HEK293T (cell line): ENCODE data around the gene HBB.

ENCODE experiments used
- CTCF ChIA-PET: fragments of 350-600 bp; formaldehyde crosslinking; extraction: SDS; loops from one replicate; lab custom pipeline; 2021; ENCODE audit warnings: antibody characterized with exemption, inconsistent platforms; lab: Yijun Ruan, JAX
- POLR2A ChIA-PET: fragments of 350-600 bp; formaldehyde crosslinking; extraction: SDS; loops from one replicate; lab custom pipeline; 2020; ENCODE audit warnings: antibody characterized with exemption, inconsistent platforms; lab: Yijun Ruan, JAX
- DNase-seq: peaks from one replicate; pipeline ENCODE4 v3.0.0; 2012; ENCODE audit warnings: mixed read lengths; ENCODE audit errors: extremely low spot score
- ARNT ChIP-seq: fragments of 450-650 bp; IDR thresholded peaks from 2 replicates; pipeline ENCODE4 v1.6.1; 2017; ENCODE audit warnings: mild to moderate bottlenecking
- BHLHE40 ChIP-seq: fragments of 450-650 bp; IDR thresholded peaks from 2 replicates; pipeline ENCODE4 v1.6.1; 2016; ENCODE audit warnings: mild to moderate bottlenecking, moderate library complexity, borderline replicate concordance
- CTBP1 ChIP-seq: fragments of 450-650 bp; IDR thresholded peaks from 2 replicates; pipeline ENCODE4 v1.6.1; 2016; ENCODE audit warnings: borderline replicate concordance
- ELF4 ChIP-seq: fragments of 450-650 bp; IDR thresholded peaks from 2 replicates; pipeline ENCODE4 v1.6.1; 2017; ENCODE audit warnings: antibody characterized with exemption
- FOXA1 ChIP-seq: fragments of 450-650 bp; IDR thresholded peaks from 2 replicates; pipeline ENCODE4 v1.6.1; 2016; ENCODE audit warnings: mild to moderate bottlenecking
- FOXK2 ChIP-seq: fragments of 450-650 bp; IDR thresholded peaks from 2 replicates; pipeline ENCODE4 v1.6.1; 2016; ENCODE audit warnings: mild to moderate bottlenecking
- FOXM1 ChIP-seq: fragments of 450-650 bp; IDR thresholded peaks from 2 replicates; pipeline ENCODE4 v1.6.1; 2017; ENCODE audit warnings: mild to moderate bottlenecking, borderline replicate concordance
- HDGF ChIP-seq: fragments of 450-650 bp; IDR thresholded peaks from 2 replicates; pipeline ENCODE4 v1.6.1; 2017; ENCODE audit warnings: antibody characterized with exemption, borderline replicate concordance
- L3MBTL2 ChIP-seq: fragments of 450-650 bp; conservative IDR thresholded peaks from 2 replicates; pipeline ENCODE4 v1.6.1; 2016; ENCODE audit warnings: mild to moderate bottlenecking
- LEF1 ChIP-seq: fragments of 450-650 bp; IDR thresholded peaks from 2 replicates; pipeline ENCODE4 v1.6.1; 2017; ENCODE audit warnings: mild to moderate bottlenecking, borderline replicate concordance
- NFRKB ChIP-seq: fragments of 450-650 bp; IDR thresholded peaks from 2 replicates; pipeline ENCODE4 v1.6.1; 2016; ENCODE audit warnings: mild to moderate bottlenecking, moderate library complexity
- SP1 ChIP-seq: fragments of 450-650 bp; IDR thresholded peaks from 2 replicates; pipeline ENCODE4 v1.6.1; 2017
- SUZ12 ChIP-seq: fragments of 450-650 bp; IDR thresholded peaks from 2 replicates; pipeline ENCODE4 v1.6.1; 2016; ENCODE audit warnings: mild to moderate bottlenecking
- TARDBP ChIP-seq: fragments of 450-650 bp; IDR thresholded peaks from 2 replicates; pipeline ENCODE4 v1.6.1; 2016
- ZNF384 ChIP-seq: fragments of 450-650 bp; IDR thresholded peaks from 2 replicates; pipeline ENCODE4 v1.6.1; 2016
- TF ChIP-seq, protein P1 (sequence below): fragments of 450-650 bp; IDR thresholded peaks from 2 replicates; pipeline ENCODE4 v1.6.1; 2016

The HBB gene

DNA sequence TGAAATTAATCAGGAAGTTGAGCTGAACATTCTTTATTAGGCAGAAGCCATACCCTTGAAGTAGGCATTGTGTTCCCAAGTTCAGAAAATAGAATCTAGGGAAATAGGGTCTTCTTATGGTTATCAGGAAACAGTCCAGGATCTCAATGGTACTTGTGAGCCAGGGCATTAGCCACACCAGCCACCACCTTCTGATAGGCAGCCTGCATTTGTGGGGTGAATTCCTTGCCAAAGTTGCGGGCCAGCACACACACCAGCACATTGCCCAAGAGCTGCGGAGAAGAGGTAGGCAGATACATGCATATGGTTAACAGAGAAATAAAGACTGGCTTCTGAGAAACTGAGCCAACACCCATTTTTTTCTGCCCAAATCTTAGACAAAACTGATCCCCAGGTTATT is 6.0 kb upstream of the HBB start:
- no peak for DNase-seq
- ChIA-PET CTCF (no interaction called here), POLR2A (no interaction called here)
- no peak for TF ChIP-seq HDGF

DNA sequence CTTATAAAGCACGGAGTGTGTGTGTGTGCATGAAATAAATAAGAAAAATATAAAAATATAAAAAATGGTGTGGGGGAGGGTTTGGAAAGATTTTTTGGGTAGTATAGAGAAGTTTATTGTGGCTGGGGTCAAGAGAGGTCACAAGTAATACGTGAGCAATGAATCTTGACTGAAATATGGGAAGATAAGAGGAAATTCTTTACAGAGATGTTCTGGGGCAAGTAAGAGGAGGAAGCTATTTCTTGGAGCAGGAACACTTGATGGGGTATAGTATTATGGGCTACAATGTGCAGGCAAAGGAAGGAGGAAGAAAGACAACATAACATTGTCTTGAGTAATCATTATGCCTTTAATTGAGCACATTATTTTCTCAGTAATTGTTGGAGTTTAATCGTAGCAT is 5.3 kb upstream of the HBB start:
- DNase-seq = no peak
- TF ChIP-seq SUZ12 = no peak
- no peak for TF ChIP-seq CTBP1
- TF ChIP-seq FOXK2 = no peak
- TF ChIP-seq ELF4 = no peak
- TF ChIP-seq TARDBP = no peak
- TF ChIP-seq, protein P1, sequence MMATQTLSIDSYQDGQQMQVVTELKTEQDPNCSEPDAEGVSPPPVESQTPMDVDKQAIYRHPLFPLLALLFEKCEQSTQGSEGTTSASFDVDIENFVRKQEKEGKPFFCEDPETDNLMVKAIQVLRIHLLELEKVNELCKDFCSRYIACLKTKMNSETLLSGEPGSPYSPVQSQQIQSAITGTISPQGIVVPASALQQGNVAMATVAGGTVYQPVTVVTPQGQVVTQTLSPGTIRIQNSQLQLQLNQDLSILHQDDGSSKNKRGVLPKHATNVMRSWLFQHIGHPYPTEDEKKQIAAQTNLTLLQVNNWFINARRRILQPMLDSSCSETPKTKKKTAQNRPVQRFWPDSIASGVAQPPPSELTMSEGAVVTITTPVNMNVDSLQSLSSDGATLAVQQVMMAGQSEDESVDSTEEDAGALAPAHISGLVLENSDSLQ = no peak
- TF ChIP-seq HDGF = no peak
- no peak for TF ChIP-seq BHLHE40
- TF ChIP-seq FOXM1 = no peak
- TF ChIP-seq ZNF384 = no peak
- TF ChIP-seq LEF1 = no peak
- no peak for TF ChIP-seq FOXA1
- TF ChIP-seq SP1 = no peak
- TF ChIP-seq L3MBTL2 = no peak
- no peak for TF ChIP-seq NFRKB
- TF ChIP-seq ARNT = no peak
- POLR2A ChIA-PET = no interaction called here
- CTCF ChIA-PET = no interaction called here

DNA sequence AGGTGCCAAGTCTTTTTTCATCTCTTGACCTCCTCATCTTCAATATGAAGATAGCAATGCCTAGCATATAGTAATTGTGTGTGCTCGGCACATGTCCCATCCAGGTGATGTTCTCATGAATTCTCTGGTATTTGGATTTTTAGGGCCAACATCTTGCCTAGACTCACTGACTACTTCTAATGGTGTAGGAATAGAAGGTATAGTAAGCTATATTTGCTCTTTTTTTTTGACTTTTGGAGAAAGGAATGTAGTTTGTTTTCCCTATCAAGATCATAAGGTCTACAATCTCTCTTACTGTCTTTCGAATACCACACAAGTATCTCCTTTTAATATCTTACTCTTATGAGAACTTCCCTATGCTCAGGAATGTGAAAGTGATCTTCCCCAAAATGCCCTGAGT is 4.2 kb upstream of the HBB start:
- POLR2A ChIA-PET = no interaction called here
- TF ChIP-seq NFRKB (no peak), FOXK2 (no peak), SP1 (no peak), SUZ12 (no peak), L3MBTL2 (no peak), FOXM1 (no peak), FOXA1 (no peak), BHLHE40 (no peak), LEF1 (no peak), TARDBP (no peak), HDGF (no peak), ARNT (no peak), CTBP1 (no peak)
- TF ChIP-seq, protein P1 = no peak
- no peak for DNase-seq
- CTCF ChIA-PET = no interaction called here

DNA sequence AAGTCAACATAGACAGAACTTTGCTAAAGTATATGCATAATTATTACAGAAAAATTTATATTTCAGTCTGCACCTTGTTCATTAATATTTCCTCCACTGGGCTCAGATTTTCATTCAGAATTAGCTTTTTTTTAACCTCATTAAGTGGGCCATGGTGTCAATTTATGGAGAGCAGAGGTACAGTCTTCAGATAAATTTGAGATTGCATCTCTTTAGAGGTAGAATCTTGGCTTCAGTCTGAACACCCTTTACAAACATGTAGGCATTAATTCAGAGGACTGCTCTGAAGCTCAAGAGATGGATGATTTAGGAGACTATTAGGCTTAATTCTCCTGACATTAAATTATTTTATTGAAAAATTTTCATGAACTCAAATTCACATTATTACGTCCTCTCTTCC is 3.4 kb upstream of the HBB start:
- ChIA-PET POLR2A (no interaction called here), CTCF (no interaction called here)
- TF ChIP-seq HDGF = no peak
- no peak for TF ChIP-seq NFRKB
- no peak for TF ChIP-seq CTBP1
- no peak for TF ChIP-seq BHLHE40
- TF ChIP-seq ARNT = no peak
- TF ChIP-seq ZNF384 = no peak
- TF ChIP-seq, protein P1 = no peak
- no peak for TF ChIP-seq SUZ12
- TF ChIP-seq FOXA1 = no peak
- no peak for DNase-seq

DNA sequence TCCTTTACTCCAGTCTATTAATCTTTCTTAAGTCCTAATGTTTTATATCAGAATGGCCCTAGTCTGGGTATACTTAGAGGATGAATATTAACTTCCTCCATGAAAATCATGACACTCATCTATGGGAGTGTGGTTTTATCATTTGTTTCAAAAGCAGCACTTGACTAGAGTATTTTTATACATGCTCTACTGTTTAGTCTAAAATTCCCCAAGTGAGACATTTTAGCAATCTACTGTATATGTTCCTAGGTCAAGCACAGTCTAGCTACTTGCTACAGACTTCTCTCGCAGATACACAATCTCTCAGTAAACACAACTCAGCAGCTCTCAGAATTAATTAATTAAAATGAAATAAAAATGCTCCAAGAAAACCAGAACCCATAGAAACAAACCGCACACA is 2.9 kb upstream of the HBB start:
- TF ChIP-seq FOXM1 (no peak), ARNT (no peak), ELF4 (no peak), BHLHE40 (no peak), SP1 (no peak), SUZ12 (no peak), CTBP1 (no peak), L3MBTL2 (no peak), NFRKB (no peak), FOXA1 (no peak), FOXK2 (no peak), LEF1 (no peak), ZNF384 (no peak), TARDBP (no peak), HDGF (no peak)
- TF ChIP-seq, protein P1 = no peak
- ChIA-PET POLR2A (no interaction called here), CTCF (no interaction called here)
- DNase-seq = no peak

DNA sequence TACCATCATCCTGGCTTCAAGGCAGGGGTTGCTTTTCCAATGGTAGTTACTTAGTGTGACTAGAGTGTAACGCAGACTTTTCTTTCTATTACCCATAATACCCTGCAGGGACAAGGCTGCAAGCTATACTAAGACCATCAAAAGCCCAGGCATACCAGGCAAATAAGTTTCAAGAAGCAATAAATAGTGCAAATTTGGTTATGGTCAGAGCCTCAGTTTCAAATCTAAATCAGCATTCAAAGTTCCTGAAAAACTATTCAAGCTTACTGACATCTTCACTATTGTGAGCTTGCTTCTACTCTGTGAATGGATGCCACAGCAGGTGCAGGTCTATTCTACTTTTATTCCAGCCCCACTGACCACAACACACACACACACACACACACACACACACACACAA is 2.5 kb upstream of the HBB start:
- TF ChIP-seq ARNT (no peak), FOXM1 (no peak), SUZ12 (no peak), NFRKB (no peak), FOXA1 (no peak), ZNF384 (no peak)
- ChIA-PET CTCF (no interaction called here), POLR2A (no interaction called here)
- no peak for DNase-seq
